ENCODE measurements around the gene CLEC4D.
"Not testable (repeated sequence)": the region's sequence is repeated elsewhere in the genome, so short reads cannot be mapped to it uniquely, and the experiment has no call there.

Gene CLEC4D

GRCh38 chr12:8513256-8513655 lies at the start of gene CLEC4D:
CLEC4D (plus strand) TSS chr12:8513503; CDS start chr12:8513733, 230 bp downstream.
- DNase-seq (ENCODE audit: low read depth in 2 of 2) = no peak

GRCh38 chr12:8465301-8465996 lies 47.9 kb upstream of the CLEC4D start:
- DNase-seq (ENCODE audit: low read depth in 2 of 2) = no peak

GRCh38 chr12:8466241-8466640 lies 47.1 kb upstream of the CLEC4D start:
- DNase-seq (ENCODE audit: low read depth in 2 of 2) = no peak

- DNase-seq (ENCODE audit: low read depth in 2 of 2) = no peak
These were observed 42.2 kb upstream of the CLEC4D start for GRCh38 chr12:8471090-8471489.

GRCh38 chr12:8475508-8476203 lies 37.6 kb upstream of the CLEC4D start:
- DNase-seq (ENCODE audit: low read depth in 2 of 2) = no peak

- no peak for DNase-seq (ENCODE audit: low read depth in 2 of 2)
These were observed 30.7 kb upstream of the CLEC4D start for GRCh38 chr12:8482571-8483061.

GRCh38 chr12:8483079-8483478 lies 30.2 kb upstream of the CLEC4D start:
- no peak for DNase-seq (ENCODE audit: low read depth in 2 of 2)

- DNase-seq (ENCODE audit: low read depth in 2 of 2) = no peak
These were observed 21.4 kb upstream of the CLEC4D start for GRCh38 chr12:8491646-8492530.

- no peak for DNase-seq (ENCODE audit: low read depth in 2 of 2)
These were observed 20.2 kb upstream of the CLEC4D start for GRCh38 chr12:8493084-8493483.

- not testable (repeated sequence) for DNase-seq (ENCODE audit: low read depth in 2 of 2)
These were observed 17.6 kb upstream of the CLEC4D start for GRCh38 chr12:8495671-8496070.

GRCh38 chr12:8496074-8496473 lies 17.2 kb upstream of the CLEC4D start:
- not testable (repeated sequence) for DNase-seq (ENCODE audit: low read depth in 2 of 2)

- no peak for DNase-seq (ENCODE audit: low read depth in 2 of 2)
These were observed 13.7 kb upstream of the CLEC4D start for GRCh38 chr12:8499616-8500015.

GRCh38 chr12:8501720-8502119 lies 11.6 kb upstream of the CLEC4D start:
- no peak for DNase-seq (ENCODE audit: low read depth in 2 of 2)

- DNase-seq (ENCODE audit: low read depth in 2 of 2) = no peak
These were observed 9.0 kb upstream of the CLEC4D start for GRCh38 chr12:8504351-8504750.

- no peak for DNase-seq (ENCODE audit: low read depth in 2 of 2)
These were observed 5.7 kb upstream of the CLEC4D start for GRCh38 chr12:8507596-8507995.

- DNase-seq (ENCODE audit: low read depth in 2 of 2) = no peak
These were observed 5.1 kb upstream of the CLEC4D start for GRCh38 chr12:8508223-8508622.

GRCh38 chr12:8508910-8509841 lies 4.1 kb upstream of the CLEC4D start:
- no peak for DNase-seq (ENCODE audit: low read depth in 2 of 2)

GRCh38 chr12:8517971-8518370 lies 4.7 kb downstream of the CLEC4D start:
- no peak for DNase-seq (ENCODE audit: low read depth in 2 of 2)

GRCh38 chr12:8519171-8519570 lies 5.9 kb downstream of the CLEC4D start:
- no peak for DNase-seq (ENCODE audit: low read depth in 2 of 2)

GRCh38 chr12:8527250-8528130 lies 14.2 kb downstream of the CLEC4D start:
- DNase-seq (ENCODE audit: low read depth in 2 of 2) = no peak
